Right hindlimb (tissue), 1 donor: ENCODE measurements around the gene MAPK6.
"Not testable (repeated sequence)": the region's sequence is repeated elsewhere in the genome, so short reads cannot be mapped to it uniquely, and the experiment has no call there.

Experiments used
- DNase-seq: peaks from one replicate; pipeline ENCODE4 v3.0.0-alpha.2; 2018

The MAPK6 gene

GRCh38 chr15:52083603-52084002, 64.6 kb downstream of the MAPK6 start:
- no peak for DNase-seq

GRCh38 chr15:52085299-52085698, 66.3 kb downstream of the MAPK6 start:
- DNase-seq = no peak

- no peak for DNase-seq
These were observed 67.2 kb downstream of the MAPK6 start for GRCh38 chr15:52086011-52086786.

GRCh38 chr15:52090193-52090592, 71.2 kb downstream of the MAPK6 start:
- DNase-seq = no peak

GRCh38 chr15:52093167-52093538, 74.1 kb downstream of the MAPK6 start:
- DNase-seq = no peak

- DNase-seq = peak; percentile 58
These were observed 74.8 kb downstream of the MAPK6 start for GRCh38 chr15:52093539-52094510.

- no peak for DNase-seq
These were observed 76.0 kb downstream of the MAPK6 start for GRCh38 chr15:52094811-52095584.

- DNase-seq = no peak
These were observed 76.7 kb downstream of the MAPK6 start for GRCh38 chr15:52095597-52096262.

- DNase-seq = not testable (repeated sequence)
These were observed 77.5 kb downstream of the MAPK6 start for GRCh38 chr15:52096536-52096935.

- no peak for DNase-seq
These were observed 78.2 kb downstream of the MAPK6 start for GRCh38 chr15:52097180-52097579.

GRCh38 chr15:52098323-52098722, 79.3 kb downstream of the MAPK6 start:
- DNase-seq = no peak

GRCh38 chr15:52099651-52100272, 80.7 kb downstream of the MAPK6 start:
- DNase-seq = no peak

- peak; percentile 51 for DNase-seq
These were observed 81.9 kb downstream of the MAPK6 start for GRCh38 chr15:52100807-52101442.

GRCh38 chr15:52101542-52102323, 82.7 kb downstream of the MAPK6 start:
- DNase-seq = no peak

GRCh38 chr15:52102463-52102862, 83.4 kb downstream of the MAPK6 start:
- DNase-seq = no peak

GRCh38 chr15:52103217-52104207, 84.5 kb downstream of the MAPK6 start:
- DNase-seq = no peak

GRCh38 chr15:52104532-52105004, 85.5 kb downstream of the MAPK6 start:
- DNase-seq = no peak

GRCh38 chr15:52105846-52106245, 86.8 kb downstream of the MAPK6 start:
- no peak for DNase-seq

GRCh38 chr15:52106641-52107040, 87.6 kb downstream of the MAPK6 start:
- DNase-seq = no peak
